ENCODE measurements around the gene IFITM10. TPM values are rescaled to one million over a fixed set of nuclear protein-coding genes. Genes with fewer than 3 reads are reported as not detected.

Gene IFITM10
- total and polyA plus RNA-seq, 7 experiments from 2014 or later: 1.4 to 16.0 (median 2.1) TPM; not detected in 2

GRCh38 chr11:1786466-1786865, 36.1 kb upstream of the IFITM10 start:
- Histone ChIP-seq H3K9me3 (ENCODE audit: control insufficient read depth in 2 of 3, low read length in 3 of 3) (no peaks in the 10 kb centered on the region), H3K36me3 (ENCODE audit: control insufficient read depth in 2 of 3, insufficient read depth in 3 of 3, low read length in 3 of 3) (no peaks in the 10 kb centered on the region), H3K27me3 (ENCODE audit: control insufficient read depth in 2 of 2, insufficient read depth in 2 of 2, low read length in 2 of 2) (no peaks in the 10 kb centered on the region), H3K4me1 (ENCODE audit: control insufficient read depth in 2 of 2, insufficient read depth in 2 of 2, low read length in 2 of 2) (no peaks in the 10 kb centered on the region), H3K4me3 (ENCODE audit: low read length) (no peak overlapping the region), H3K27ac (ENCODE audit: low read depth, low read length) (no peak overlapping the region)
- H3K4me1 Mint-ChIP-seq: peaks cover 0 to 9% (median 0%) of the 10 kb centered on the region in 7 donors
- DNase-seq (no peak), ATAC-seq (no peak)
- H3K4me3 Mint-ChIP-seq: no peak overlapping the region
- intact Hi-C loops (cut with micrococcal nuclease): no loop called here
- H3K9me3 Mint-ChIP-seq: no peaks in the 10 kb centered on the region
- H3K27me3 Mint-ChIP-seq: peaks cover 0 to 9% (median 0%) of the 10 kb centered on the region in 5 donors
- CTCF ChIA-PET: no interaction called here
- no peaks in the 10 kb centered on the region for H3K36me3 Mint-ChIP-seq
- POLR2A ChIA-PET: no interaction called here
- no peak overlapping the region for H3K27ac Mint-ChIP-seq

DNA sequence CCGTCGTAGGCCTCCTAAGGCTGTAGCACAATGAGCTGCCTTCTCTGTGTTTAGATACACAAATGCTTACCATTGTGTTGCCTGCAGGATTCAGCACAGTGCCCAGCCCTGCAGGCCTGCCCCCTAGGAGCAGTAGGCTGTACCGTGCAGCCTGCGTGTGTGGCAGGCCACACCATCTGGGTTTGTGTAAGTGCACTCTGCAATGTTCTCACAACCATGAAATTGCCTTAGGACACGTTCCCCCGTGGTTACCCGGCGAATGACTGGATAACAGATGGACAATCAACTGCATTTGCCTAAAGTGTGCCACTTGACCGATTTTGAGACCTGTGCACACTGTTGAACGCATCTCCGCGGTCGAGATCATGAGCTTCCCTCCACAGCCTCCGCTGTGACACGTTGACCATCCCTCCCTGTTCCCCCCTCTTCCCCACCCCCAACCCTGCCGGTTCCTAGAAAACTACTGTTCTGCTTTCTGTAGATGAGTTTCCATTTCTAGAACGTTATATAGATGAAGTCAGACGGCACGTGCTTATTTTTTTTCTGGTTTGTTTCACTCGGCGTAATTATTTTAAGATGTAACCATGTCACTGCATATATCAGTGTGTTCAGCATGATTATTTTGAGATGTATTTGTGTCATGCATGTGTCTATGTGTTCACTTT, 35.5 kb upstream of the IFITM10 start:
- ATAC-seq (peak; percentile 44), DNase-seq (no peak)
- intact Hi-C loops (cut with micrococcal nuclease): no loop called here
- Mint-ChIP-seq H3K4me1 (peaks cover 0 to 14% (median 0%) of the 10 kb centered on the region in 7 donors), H3K36me3 (no peaks in the 10 kb centered on the region), H3K4me3 (no peak overlapping the region), H3K27me3 (peaks cover 0 to 5% (median 0%) of the 10 kb centered on the region in 5 donors), H3K9me3 (no peaks in the 10 kb centered on the region), H3K27ac (no peak overlapping the region)
- ChIA-PET POLR2A (no interaction called here), CTCF (interaction anchor here (0.7 to 1.4 kb wide), 2 partner anchors 49 to 92 kb away, joined by 3 to 4 read pairs; partner anchors contain the start of gene SYT8)
- Histone ChIP-seq H3K4me1 (ENCODE audit: control insufficient read depth in 2 of 2, insufficient read depth in 2 of 2, low read length in 2 of 2) (no peaks in the 10 kb centered on the region), H3K36me3 (ENCODE audit: control insufficient read depth in 2 of 3, insufficient read depth in 3 of 3, low read length in 3 of 3) (no peaks in the 10 kb centered on the region), H3K9me3 (ENCODE audit: control insufficient read depth in 2 of 3, low read length in 3 of 3) (no peaks in the 10 kb centered on the region), H3K4me3 (ENCODE audit: low read length) (no peak overlapping the region), H3K27ac (ENCODE audit: low read depth, low read length) (no peak overlapping the region), H3K27me3 (ENCODE audit: control insufficient read depth in 2 of 2, insufficient read depth in 2 of 2, low read length in 2 of 2) (no peaks in the 10 kb centered on the region)

GRCh38 chr11:1784761-1785650, 34.6 kb upstream of the IFITM10 start:
- no peaks in the 10 kb centered on the region for H3K36me3 ChIP-seq (ENCODE audit: control insufficient read depth in 2 of 3, insufficient read depth in 3 of 3, low read length in 3 of 3)
- H3K27ac ChIP-seq (ENCODE audit: low read depth, low read length): no peak overlapping the region
- Mint-ChIP-seq H3K9me3 (no peaks in the 10 kb centered on the region), H3K27me3 (peaks cover 0 to 2% (median 0%) of the 10 kb centered on the region in 5 donors), H3K4me1 (peaks cover 0 to 22% (median 0%) of the 10 kb centered on the region in 7 donors), H3K36me3 (no peaks in the 10 kb centered on the region), H3K4me3 (no peak overlapping the region), H3K27ac (no peak overlapping the region)
- intact Hi-C loops (cut with micrococcal nuclease): no loop called here
- CTCF ChIA-PET: interaction anchor here (0.7 to 1.4 kb wide), 3 partner anchors 50 to 91 kb away, joined by 3 to 4 read pairs (median 4); partner anchors contain the start of gene SYT8
- no peak overlapping the region for H3K4me3 ChIP-seq (ENCODE audit: low read length)
- DNase-seq (no peak), ATAC-seq (no peak)
- no peaks in the 10 kb centered on the region for H3K9me3 ChIP-seq (ENCODE audit: control insufficient read depth in 2 of 3, low read length in 3 of 3)
- H3K4me1 ChIP-seq (ENCODE audit: control insufficient read depth in 2 of 2, insufficient read depth in 2 of 2, low read length in 2 of 2): no peaks in the 10 kb centered on the region
- POLR2A ChIA-PET: no interaction called here
- no peaks in the 10 kb centered on the region for H3K27me3 ChIP-seq (ENCODE audit: control insufficient read depth in 2 of 2, insufficient read depth in 2 of 2, low read length in 2 of 2)

DNA sequence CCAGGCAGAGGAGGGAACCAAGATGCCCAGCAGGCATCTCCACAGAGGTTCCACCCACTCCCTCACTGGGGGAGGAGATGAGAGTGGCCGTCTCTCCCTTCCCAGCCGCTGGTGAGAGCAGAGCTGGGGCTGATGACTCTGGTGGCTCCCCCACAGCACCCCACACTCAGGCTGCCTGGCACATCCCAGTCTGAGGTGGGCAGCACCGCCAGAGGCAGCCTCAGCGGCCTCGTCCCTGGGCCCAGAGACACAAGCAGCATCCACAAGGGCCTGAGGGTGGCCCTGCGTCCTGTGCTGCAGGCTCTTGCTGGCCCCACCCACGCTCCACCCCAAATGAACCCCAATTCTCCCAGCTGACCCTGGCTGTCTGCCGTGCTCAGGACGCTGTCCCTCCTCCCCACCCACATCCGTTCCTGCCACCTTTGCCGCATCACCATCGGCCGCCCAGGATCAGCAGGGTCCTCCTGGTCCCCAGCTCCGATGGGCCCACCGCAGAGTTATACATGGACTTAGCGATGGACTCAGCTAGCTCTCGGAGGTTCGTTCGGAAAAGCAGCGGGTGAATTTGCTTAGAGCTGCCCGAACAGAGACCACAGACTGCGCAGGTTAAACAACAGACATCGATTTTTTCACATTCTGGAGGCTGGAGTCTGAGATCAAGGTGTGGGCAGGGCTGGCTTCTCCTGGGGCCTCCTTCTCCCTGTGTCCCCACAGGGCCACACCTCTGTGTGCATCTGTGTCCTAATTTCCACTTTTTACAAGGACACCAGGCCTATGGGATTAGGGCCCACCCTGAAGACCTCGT, 33.5 kb upstream of the IFITM10 start:
- Histone ChIP-seq H3K4me3 (ENCODE audit: low read length) (no peak overlapping the region), H3K27me3 (ENCODE audit: control insufficient read depth in 2 of 2, insufficient read depth in 2 of 2, low read length in 2 of 2) (no peaks in the 10 kb centered on the region), H3K9me3 (ENCODE audit: control insufficient read depth in 2 of 3, low read length in 3 of 3) (no peaks in the 10 kb centered on the region), H3K27ac (ENCODE audit: low read depth, low read length) (no peak overlapping the region), H3K36me3 (ENCODE audit: control insufficient read depth in 2 of 3, insufficient read depth in 3 of 3, low read length in 3 of 3) (no peaks in the 10 kb centered on the region), H3K4me1 (ENCODE audit: control insufficient read depth in 2 of 2, insufficient read depth in 2 of 2, low read length in 2 of 2) (no peaks in the 10 kb centered on the region)
- Mint-ChIP-seq H3K9me3 (no peaks in the 10 kb centered on the region), H3K27me3 (peaks cover 0 to 3% (median 0%) of the 10 kb centered on the region in 5 donors), H3K4me3 (no peak overlapping the region), H3K27ac (no peak overlapping the region), H3K4me1 (peaks cover 0 to 25% (median 0%) of the 10 kb centered on the region in 7 donors), H3K36me3 (no peaks in the 10 kb centered on the region)
- CTCF ChIA-PET: interaction anchor here (1.0 kb wide), 1 partner anchor 83 kb away, joined by 4 read pairs; no protein-coding TSS in a partner anchor
- DNase-seq: peak in 1 of 9 donors; percentile 0
- intact Hi-C loops (cut with micrococcal nuclease): no loop called here
- no peak for ATAC-seq
- POLR2A ChIA-PET: no interaction called here

GRCh38 chr11:1782831-1783724, 32.7 kb upstream of the IFITM10 start:
- H3K9me3 ChIP-seq (ENCODE audit: control insufficient read depth in 2 of 3, low read length in 3 of 3): no peaks in the 10 kb centered on the region
- CTCF ChIA-PET: interaction anchor here (0.6 kb wide), 1 partner anchor 47 kb away, joined by 3 read pairs; no protein-coding TSS in a partner anchor
- Mint-ChIP-seq H3K27ac (no peak overlapping the region), H3K36me3 (no peaks in the 10 kb centered on the region), H3K9me3 (no peaks in the 10 kb centered on the region), H3K27me3 (peaks cover 0 to 3% (median 0%) of the 10 kb centered on the region in 5 donors), H3K4me3 (no peak overlapping the region), H3K4me1 (peaks cover 0 to 26% (median 0%) of the 10 kb centered on the region in 7 donors)
- POLR2A ChIA-PET: no interaction called here
- H3K36me3 ChIP-seq (ENCODE audit: control insufficient read depth in 2 of 3, insufficient read depth in 3 of 3, low read length in 3 of 3): no peaks in the 10 kb centered on the region
- ATAC-seq (peak; percentile 68), DNase-seq (peak in 1 of 9 donors; percentile 1)
- H3K4me1 ChIP-seq (ENCODE audit: control insufficient read depth in 2 of 2, insufficient read depth in 2 of 2, low read length in 2 of 2): no peaks in the 10 kb centered on the region
- intact Hi-C loops (cut with micrococcal nuclease): no loop called here
- H3K4me3 ChIP-seq (ENCODE audit: low read length): no peak overlapping the region
- no peak overlapping the region for H3K27ac ChIP-seq (ENCODE audit: low read depth, low read length)
- H3K27me3 ChIP-seq (ENCODE audit: control insufficient read depth in 2 of 2, insufficient read depth in 2 of 2, low read length in 2 of 2): no peaks in the 10 kb centered on the region

Measured in naive thymus-derived CD4-positive, alpha-beta T cell (primary cell).